ENCODE measurements around the gene SMOC2.
"Not testable (repeated sequence)": the region's sequence is repeated elsewhere in the genome, so short reads cannot be mapped to it uniquely, and the experiment has no call there.

The SMOC2 gene

DNA sequence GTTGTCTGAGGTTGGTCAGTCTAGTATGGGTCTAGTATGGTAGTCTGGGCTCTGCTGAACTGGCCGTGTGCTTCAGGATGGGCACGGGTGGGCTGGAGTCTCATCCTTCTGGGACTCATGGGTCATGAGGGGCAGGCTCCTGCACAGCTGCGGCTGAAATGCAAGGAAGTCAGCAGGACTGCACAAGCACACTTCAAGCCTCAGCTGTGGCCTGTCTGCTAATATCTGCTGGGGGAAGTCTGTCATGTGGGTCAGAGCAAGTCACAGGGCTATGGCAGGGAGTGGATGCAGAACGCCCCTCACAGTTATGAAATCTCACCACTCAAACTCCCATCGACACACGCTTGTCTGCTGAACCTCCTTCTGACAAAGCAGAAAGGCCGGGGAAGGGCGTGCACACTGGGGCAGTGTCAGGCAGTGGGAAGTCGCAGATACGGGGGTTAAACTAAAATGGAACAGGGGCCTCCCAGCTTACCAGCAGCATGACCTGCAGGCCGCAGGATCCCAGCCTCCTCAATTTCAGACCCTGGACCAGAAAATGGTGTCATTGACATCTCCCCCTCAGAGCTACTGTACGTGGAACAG, 229.5 kb downstream of the SMOC2 start:
- no peak for DNase-seq

DNA sequence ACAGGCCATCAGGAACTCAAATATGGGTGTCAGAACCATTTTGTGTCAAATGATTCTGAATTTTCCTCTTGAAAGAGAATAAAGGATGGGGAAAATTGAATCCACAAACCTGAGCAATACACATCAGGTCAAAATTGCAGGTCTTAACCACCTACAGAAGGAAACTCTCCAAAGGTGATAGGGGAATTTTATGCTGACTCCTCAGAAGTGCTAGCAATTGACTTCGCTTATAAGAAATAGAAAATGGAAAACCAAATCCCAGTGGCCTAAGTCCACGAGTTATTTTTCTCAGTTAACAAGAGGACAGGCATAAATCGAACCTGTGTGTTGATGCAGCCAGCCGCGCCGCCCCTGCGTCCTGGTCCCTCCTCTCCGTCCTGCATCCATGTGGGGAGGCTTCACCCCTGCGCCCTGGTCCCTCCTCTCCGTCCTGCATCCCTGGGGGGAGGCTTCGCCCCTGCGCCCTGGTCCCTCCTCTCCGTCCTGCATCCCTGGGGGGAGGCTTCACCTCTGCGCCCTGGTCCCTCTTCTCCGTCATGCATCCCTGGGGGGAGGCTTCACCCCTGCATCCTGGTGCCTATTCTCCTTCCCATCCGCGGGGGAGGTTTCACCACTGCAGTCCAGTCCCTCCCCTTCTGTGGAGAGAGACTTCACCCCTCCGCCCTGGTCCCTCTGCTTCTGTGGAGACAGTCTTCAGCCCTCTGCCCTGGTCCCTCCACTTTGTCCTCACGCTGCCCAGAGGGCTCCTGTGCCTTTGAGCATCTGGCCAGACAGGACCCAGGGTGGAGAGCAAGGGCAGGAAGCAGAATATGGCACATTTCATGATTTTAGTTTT, 230.3 kb downstream of the SMOC2 start:
- DNase-seq = no peak

DNA sequence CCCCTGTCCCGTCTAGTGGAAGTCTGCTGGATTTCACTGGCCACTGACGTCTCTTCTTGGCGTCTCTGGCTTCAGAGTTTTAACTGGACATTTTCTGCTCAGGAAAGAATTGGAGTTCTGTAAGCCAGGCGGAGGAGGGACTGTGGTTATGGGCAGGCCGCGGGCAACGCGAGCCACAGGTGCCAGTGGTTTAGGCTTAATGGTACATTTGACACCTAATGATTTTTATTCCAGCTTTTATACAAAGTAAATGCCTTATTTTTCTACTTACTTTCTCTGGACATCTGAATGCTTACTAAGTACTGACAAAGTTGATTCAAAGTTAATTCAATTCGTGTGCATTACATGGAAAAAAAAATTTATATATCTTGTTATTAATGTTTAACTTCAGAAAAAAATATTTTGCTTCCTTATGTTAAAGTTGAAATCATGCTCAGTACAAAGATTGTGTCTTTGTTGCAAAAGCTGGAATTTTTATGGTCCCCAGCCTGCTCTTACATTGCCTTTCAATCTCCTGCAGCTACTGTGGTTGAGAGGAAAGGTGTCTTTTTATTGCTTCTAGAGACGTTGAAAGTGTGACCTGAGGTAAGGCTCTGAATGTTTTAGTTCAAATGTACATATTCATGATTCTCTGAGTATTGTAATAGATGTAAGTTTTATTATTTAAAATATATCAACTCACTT, 231.0 kb downstream of the SMOC2 start:
- DNase-seq = no peak

DNA sequence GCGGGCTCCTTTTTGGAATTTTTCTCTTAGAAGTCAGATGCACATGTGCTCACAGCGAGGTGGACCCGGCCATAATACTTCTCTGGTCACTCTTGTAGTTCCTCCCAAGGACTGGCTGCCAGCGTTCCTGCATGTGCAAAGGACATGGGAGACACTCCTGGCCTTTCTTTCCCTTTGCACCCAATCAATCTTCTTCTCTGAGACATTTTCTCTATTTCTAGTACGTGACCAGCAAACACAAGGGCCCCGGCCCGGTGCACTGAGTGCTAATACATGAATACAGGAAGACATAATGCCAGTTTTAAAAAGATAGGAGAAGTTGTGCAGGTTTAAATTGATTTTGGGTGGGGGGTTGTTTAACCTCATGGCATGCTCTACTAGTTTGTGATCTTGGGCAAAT, 233.6 kb downstream of the SMOC2 start:
- no peak for DNase-seq

DNA sequence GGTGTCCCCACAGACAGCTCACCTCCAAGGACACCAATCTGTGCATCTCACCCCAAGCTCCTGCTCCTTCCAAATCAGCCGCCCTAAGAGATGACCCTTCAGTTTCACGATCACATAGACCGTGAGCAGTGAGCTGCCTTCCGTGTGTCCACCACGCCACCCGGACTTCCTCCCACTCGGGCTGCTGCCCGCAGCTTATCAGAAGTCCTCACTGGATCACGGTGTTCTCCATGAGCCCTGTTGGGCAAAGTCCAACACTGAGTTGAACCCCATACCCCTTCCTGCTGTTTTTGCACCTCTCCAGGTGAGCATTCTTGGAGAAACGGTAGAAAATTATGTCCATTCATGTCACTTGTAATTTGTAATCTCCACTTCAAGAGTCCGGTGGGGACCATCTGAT, 234.4 kb downstream of the SMOC2 start:
- no peak for DNase-seq

DNA sequence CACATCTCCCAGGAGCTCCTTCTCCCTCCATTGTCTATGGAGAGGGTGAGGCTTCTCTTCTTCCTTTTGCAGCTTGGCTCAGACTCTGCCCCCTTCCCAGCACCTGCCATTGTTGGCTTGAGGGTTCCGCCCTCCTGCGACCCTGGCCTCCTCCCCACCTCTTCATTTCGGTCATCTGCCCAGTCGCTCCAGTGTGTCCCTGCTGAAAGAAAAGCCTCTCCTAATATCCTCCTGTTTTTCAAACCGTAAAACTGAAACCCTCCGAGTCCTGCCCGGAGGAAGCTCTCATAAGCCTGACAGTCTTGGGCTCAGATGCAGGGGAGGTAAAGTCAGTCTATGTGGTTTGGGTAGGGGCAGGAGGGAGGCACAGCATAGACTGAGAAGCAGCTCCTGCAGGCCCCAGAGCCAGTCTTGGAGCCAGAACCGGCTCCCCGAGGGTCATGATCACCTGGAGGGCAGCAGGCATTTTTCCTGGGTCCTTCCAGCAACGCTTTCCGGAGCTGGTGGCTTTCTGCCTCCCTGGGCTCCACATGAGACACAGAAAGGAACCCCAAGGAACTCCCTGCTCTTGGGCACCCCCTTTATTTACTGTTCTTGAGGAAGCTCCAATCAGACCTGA, 235.1 kb downstream of the SMOC2 start:
- DNase-seq = no peak

DNA sequence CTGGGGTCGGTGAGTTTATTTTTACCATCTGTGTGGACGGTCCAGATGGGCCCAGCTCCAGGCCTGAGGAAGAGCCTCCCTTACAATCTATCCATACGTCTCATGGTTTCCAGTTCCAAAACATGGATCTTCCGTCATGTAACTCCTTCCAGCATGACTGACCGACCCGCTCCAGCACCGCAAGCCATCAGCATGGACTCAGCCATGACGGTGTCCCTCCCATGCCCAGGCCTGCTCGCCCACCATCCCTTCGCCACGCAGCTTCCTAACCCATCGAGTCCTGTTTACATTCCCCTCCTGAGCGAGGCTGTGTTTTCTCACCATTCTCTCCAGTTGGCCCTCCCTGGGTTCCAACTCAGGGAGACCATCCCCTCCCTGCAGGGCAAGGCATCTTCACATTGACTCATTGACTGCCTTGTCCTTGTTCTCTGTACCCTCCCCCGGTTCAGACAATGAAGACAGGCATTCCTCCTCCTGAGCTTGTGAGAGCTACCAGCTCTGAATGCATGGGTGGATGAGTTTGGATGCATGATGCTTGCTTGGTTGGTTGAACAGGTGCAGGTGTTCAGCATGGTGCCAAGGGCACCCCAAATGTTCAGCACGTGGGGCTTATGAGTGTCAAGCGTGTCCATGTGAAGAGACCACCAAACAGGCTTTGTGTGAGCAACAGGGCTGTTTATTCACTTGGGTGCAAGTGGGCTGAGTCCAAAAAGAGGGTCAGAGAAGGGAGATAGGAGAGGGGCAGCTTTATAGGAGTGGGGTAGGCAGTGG, 235.8 kb downstream of the SMOC2 start:
- DNase-seq = no peak

DNA sequence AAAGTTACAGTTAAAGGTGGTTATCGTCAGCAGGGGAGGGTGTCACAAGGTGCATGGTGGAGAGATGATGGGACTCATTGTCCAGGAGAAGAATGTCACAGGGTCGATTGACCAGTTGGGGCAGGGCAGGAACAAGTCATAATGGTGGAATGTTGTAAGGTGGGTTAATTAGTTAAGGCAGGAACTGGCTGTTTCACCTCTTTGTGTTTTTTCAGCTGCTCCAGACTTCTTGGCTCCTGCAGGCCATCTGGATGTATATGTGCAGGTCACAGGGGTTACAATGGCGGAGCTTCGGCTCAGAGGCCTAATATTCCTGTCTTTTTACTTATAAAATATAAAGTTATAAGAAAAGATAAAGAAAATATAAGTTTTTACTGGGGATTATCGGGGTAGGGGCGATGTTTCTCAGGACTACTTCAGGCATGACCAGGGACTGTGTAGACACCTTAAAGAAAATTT, 236.4 kb downstream of the SMOC2 start:
- DNase-seq = not testable (repeated sequence)

DNA sequence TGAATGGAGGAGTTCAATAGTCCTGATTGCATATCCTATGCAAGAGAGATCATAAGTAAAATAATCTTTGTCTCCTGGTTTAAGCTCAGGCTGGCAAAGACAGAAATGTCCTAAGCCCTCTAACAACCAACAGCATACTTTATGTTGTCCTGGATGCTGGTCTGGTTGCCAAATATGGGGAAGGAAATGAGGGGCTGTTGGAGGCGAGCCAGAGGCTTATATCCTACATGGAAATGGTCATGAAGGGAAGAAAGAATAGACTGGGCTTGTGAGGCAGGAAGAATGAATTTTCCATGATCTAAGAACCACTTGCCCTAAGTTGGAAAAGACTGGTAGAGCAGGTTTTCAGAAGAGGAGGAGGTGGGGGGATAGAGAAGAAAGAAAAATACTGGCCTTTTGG, 237.1 kb downstream of the SMOC2 start:
- DNase-seq = peak; percentile 14

DNA sequence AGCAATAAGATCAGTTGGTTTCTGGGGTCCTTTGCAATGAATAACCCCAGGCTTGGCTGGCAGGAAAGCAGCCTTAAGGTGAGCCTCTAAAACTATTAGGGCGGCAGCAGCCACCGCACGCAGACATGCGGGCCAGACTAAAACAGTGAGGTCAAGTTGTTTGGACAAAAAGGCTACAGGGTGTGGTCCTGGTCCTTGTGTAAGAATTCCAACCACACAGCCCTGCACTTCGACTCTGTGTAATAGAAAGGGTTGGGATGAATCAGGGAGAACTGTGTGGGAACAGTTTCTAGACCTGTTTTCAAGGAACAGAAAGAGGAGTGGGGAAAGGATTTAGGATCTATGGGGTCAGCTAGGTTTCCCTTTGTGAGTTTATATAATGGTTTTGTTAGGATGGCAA, 237.6 kb downstream of the SMOC2 start:
- DNase-seq = no peak

DNA sequence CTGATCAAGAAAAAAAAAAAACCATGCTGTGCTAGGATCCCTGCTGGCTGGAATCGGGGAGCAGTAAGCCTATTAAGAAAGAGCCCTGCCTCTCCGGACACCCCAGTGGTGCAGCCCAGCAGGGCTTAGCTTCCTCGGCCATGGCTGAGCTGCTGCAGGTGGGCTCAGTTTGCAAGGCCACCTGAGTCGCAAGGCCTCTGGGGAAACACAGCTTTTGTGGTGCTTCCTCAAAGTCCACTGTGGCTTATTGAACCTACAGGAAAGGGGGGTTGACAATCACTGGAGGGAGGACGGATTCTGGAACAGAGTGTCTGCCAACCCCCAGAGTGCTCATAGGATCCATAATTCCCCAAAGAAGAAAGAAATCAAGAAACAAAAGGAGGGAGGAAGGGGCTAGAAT, 240.8 kb downstream of the SMOC2 start:
- no peak for DNase-seq

DNA sequence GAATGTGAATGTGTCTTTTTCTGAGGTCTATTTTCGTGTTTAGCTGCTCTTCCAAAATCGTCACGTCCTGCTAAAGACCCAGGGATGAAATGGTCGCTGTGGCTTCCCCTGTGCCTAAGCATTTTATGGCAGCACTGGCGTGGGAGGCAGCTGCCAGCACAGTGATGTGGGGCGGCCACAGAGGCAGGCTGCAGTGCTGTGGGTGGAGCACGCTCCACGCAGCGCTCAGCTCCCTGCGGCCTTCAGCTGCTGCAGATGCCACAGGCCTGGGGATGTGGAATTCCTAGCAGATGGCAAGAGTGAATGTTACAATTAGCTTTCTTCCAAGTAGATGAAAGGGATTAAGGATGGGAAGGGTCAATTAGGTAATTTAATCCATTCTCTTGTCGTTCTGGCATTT, 242.6 kb downstream of the SMOC2 start:
- DNase-seq = no peak

DNA sequence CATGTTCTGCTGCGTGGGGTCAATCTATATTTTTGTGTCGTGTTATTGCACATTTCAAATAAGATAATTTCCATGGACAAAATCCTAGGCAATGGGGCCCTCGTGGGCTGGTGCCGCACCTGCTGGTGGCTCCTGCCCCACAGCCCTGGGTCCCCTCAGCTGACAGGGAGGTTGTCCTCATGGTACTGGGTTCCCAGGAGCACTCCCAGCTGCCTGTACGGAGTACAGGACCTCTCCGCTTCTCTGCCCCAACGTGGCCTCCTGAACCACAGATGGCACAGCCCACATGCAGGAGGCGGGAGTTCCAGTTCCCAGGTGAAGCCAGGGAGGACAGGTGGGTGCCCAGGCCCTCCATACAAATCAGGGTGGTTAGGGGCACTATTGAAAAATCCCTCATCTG, 243.5 kb downstream of the SMOC2 start:
- no peak for DNase-seq

DNA sequence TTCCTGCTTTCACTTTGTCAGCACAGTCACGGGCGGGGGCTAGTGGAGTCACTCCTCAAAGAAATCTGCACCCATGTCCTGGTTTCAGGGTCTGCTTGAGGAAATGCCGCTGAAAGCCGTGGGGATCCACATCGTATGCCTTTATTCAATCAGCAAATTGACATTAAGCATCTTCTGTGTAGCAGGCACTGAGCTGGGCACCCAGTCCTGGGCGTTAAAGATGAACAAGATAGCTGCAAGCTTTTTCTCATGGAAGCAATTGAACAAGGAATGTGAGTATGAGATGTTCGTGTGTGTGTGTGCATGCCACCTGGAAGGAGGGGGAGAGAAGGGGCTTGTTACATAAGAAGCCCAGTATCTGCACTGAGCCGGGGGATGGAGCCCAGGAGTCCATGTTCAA, 243.9 kb downstream of the SMOC2 start:
- DNase-seq = no peak

DNA sequence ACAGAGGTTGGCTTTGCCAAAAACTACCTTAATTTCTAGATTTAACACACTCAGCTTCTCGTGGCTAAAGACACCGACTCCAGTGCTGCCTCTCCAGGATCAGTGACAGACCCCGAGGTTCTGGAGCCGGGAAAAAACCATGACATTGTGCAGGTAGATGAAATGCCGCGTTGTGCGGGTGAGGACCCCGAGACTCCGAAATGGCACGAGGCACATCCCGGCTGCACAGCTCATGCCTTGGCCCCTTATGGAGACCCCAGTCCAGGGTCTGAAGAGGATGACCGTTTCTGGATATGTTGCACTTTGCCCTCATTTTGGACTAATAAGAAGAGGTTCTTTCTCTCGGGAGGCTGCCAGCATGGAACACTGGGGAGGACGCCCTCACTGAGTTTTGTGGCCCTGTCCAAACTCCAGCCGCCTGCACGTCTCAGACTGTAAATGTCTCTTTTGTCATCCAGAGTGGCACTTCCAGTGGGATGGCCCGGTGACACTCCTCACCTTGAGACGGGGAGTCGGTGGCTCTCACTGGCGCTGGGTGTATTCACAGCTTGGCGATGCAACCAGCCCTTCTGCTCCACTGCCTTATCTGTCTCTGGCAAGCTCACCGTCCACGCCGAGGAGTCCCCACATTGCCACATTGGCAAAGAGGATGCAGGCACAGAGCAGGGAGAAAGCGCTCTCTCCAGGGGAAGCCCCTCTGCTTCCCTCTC, 245.2 kb downstream of the SMOC2 start:
- no peak for DNase-seq

DNA sequence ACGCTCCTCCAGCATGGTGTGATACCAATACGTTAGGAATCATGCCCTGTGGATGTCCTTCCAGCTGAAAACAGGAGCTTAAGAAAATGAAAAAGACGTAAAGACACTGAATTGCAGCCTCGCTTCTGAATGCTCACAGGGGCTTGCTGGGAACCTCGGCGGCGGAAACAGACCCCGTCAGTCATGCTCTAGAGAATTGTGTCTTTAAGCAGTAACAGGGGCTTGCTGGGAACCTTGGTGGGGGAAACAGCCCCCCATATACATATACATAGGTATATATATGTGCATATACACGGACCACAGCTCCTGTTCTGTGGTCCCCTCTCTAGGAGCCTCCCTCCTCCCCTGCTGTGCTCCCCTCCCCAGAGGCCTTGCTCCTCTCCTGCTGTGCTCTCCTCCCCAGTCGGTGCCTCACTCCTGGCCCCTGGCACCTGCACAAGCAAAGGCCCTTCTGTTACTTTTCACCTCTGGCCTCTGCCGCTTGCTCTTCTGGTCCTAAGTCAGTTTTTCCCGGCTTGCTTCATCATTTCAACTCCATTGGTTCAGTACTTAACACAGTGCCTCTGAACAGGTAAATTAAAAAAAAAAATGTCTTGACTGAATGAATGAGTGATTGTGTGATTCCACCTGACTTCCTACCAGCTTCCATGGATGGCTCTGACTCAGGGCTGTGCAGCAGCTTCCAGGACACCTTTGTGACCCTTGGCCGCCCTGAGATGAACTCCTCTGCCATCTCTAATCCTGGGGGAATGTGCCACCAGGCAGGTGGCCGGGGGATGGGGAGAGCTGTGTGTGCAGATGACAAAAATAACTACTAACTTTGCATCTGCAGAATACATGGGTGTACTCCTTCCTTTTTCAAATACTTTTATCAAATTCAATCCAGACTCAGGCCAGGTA, 246.1 kb downstream of the SMOC2 start:
- no peak for DNase-seq

DNA sequence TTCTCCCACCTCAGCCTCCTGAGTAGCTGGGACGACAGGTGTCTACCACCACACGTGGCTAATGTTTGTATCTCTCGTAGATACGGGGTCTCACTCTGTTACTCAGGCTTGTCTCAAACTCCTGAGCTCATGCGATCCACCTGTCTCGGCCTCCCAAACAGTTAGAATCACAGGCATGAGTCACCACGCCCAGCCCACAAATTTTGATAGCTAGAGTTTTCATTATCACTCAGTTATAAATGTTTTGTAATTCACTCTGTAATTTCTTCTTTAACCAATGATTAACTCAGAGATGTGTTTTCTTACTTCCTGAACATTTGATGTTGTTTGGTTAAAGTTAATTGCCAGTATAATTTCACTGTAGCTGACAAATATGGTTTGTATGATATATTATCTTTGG, 249.3 kb downstream of the SMOC2 start:
- no peak for DNase-seq

DNA sequence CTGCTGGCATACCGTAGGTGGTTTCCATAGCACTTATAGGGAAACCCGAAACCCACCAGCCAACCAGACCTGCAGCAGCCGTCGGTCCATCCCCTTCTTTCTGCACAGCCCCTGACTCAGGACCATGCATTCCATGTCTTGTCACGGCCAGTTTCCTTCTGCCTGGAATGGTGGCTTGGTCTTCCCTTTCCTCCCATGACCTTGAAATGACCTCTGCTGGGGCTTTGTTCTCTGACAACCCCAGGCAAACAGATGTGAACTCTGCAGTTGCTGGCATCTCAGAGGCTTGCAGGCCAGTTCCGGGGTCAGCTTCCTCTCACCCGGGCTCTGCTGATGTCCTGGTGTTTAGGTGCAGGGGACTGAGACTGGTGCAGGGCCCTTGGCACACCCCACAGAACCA, 250.8 kb downstream of the SMOC2 start:
- DNase-seq = no peak

DNA sequence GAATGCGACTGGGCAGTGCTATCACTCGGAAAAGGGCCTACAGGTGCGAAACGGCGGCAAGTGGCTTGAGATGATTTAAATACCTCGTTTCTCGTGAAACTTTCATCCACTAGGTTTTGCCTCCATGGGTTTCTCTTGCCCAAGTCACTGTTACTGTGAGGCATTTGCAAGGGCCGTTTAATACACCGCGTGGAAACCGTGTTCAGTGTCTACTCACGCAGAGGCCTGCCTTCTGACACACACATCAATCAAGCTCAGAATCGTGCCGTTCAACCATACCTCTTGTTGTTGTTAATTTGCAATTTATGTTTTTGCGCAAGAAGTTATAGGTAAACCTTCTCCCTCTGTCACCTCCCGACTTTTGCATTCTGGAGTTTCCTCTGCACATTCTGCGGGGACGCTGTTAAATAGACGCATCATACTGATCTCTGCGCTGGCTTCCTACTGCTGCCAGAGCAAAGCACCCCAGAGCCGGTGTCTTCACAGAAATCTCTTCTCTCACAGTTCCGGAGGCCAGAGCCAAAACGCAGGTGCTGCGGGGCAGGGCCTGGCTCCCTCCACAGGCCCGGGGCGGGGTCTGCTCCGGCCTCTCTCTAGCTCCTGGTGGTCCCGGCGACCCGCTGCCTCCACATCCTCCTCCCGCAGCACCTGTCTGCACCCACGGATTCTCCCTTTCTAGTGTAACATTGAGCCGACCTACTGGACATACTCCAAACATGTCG, 251.4 kb downstream of the SMOC2 start:
- DNase-seq = no peak

DNA sequence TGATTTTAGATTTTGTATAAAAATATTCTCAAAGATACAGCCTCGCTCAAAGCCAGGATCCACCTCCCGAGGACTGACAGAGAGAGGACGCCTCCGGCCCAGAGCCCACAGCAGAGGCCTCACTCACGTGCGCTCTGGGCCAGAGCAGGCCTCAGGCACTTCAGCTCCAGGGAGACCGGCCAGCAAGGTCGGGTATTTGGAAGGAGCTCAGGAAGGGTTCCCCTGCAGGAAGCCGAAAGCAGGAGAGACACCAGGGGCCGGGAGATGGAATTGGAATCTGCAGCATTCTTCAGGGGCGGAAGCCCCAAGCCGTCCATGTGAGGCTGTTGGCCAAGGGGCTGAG, 251.9 kb downstream of the SMOC2 start:
- DNase-seq = not testable (repeated sequence)

DNA sequence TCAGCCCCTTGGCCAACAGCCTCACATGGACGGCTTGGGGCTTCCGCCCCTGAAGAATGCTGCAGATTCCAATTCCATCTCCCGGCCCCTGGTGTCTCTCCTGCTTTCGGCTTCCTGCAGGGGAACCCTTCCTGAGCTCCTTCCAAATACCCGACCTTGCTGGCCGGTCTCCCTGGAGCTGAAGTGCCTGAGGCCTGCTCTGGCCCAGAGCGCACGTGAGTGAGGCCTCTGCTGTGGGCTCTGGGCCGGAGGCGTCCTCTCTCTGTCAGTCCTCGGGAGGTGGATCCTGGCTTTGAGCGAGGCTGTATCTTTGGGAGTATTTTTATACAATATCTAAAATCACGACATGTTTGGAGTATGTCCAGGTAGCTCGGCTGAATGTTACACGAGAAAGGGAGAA, 253.8 kb downstream of the SMOC2 start:
- DNase-seq = not testable (repeated sequence)

Data from NCI-H345 (cell line).